A673 (cell line): ENCODE measurements around the gene TEAD3. TPM values are rescaled to one million over a fixed set of nuclear protein-coding genes. Genes with fewer than 3 reads are reported as not detected.

Experiments used
- BruUV-seq: library from RNA; stranded (reverse); fragments of 400-500 nt; replicated peaks from 2 replicates; lab custom pipeline; 2021; lab: Mats Ljungman, UMichigan
- CTCF ChIA-PET: fragments of 300-600 bp; sonication (Branson Sonifier 250); formaldehyde crosslinking; loops from one replicate; lab custom pipeline; 2022; ENCODE audit warnings: antibody characterized with exemption; lab: Charles Lee
- POLR2A ChIA-PET: fragments of 300-600 bp; sonication (Branson Sonifier 250); formaldehyde crosslinking; loops from one replicate; lab custom pipeline; 2022; ENCODE audit warnings: antibody characterized with exemption; ENCODE audit not compliant: low non-redundant PET; lab: Charles Lee
- DNase-seq: peaks from one replicate; pipeline ENCODE4 v3.0.0-alpha.2; 2015; ENCODE audit warnings: low spot score
- H3K27ac ChIP-seq: fragments of 200-600 bp; sonication (generic); 2 replicates; pipeline ENCODE4 v1.5.1; 2016; ENCODE audit warnings: mixed run types, low read depth, mild to moderate bottlenecking, mixed read lengths, antibody characterized with exemption, low read length; ENCODE audit not compliant: poor library complexity, severe bottlenecking
- H3K27me3 ChIP-seq: fragments of 200-600 bp; sonication (generic); replicated peaks from 2 replicates; pipeline ENCODE4 v1.6.1; 2017; ENCODE audit warnings: mixed run types, low read depth, mild to moderate bottlenecking, mixed read lengths, antibody characterized with exemption, low read length; ENCODE audit not compliant: insufficient read depth, poor library complexity
- H3K36me3 ChIP-seq: fragments of 200-600 bp; sonication (generic); 2 replicates; pipeline ENCODE4 v1.6.1; 2016; ENCODE audit warnings: mixed run types, mild to moderate bottlenecking, mixed read lengths, antibody characterized with exemption, low read length; ENCODE audit not compliant: insufficient read depth, poor library complexity, severe bottlenecking
- H3K4me1 ChIP-seq: fragments of 200-600 bp; sonication (generic); 2 replicates; pipeline ENCODE4 v1.6.1; 2017; ENCODE audit warnings: mixed run types, mild to moderate bottlenecking, mixed read lengths, antibody characterized with exemption, low read length; ENCODE audit not compliant: insufficient read depth, poor library complexity, severe bottlenecking
- H3K4me3 ChIP-seq: fragments of 200-600 bp; sonication (generic); 2 replicates; pipeline ENCODE4 v1.5.1; 2016; ENCODE audit warnings: low read depth, mixed run types, mild to moderate bottlenecking, mixed read lengths, low read length; ENCODE audit not compliant: poor library complexity, severe bottlenecking
- H3K9me3 ChIP-seq: fragments of 200-600 bp; sonication (generic); 2 replicates; pipeline ENCODE4 v1.6.1; 2016; ENCODE audit warnings: mixed run types, low read depth, mild to moderate bottlenecking, mixed read lengths, antibody characterized with exemption, low read length; ENCODE audit not compliant: poor library complexity, severe bottlenecking
- CTCF ChIP-seq: fragments of 300-800, 200-600 bp; sonication (generic); conservative IDR thresholded peaks from 2 replicates; pipeline ENCODE4 v1.5.1; 2017; ENCODE audit warnings: low read depth, mild to moderate bottlenecking, antibody characterized with exemption, low read length, moderate library complexity, mixed read lengths
- EZH2 ChIP-seq: fragments of 200-600 bp; sonication (generic); IDR thresholded peaks from 2 replicates; pipeline ENCODE4 v1.6.1; 2017; ENCODE audit warnings: borderline replicate concordance, low read depth, mild to moderate bottlenecking, mixed read lengths, antibody characterized with exemption, low read length; ENCODE audit not compliant: poor library complexity, severe bottlenecking
- intact Hi-C: fragments of 100-400 bp; cut with micrococcal nuclease; formaldehyde crosslinking; loops from one replicate; pipeline ENCODE4 v1.10.0; 2022; ENCODE audit not compliant: unreplicated experiment
- total RNA-seq: library from RNA; stranded (reverse); gene quantifications from 2 replicates; pipeline ENCODE4 v1.2.3, GENCODE V29; 2021

Gene TEAD3
- total RNA-seq, 1 experiment from 2014 or later: 10.3 TPM

- POLR2A ChIA-PET: no interaction called here
- peak; percentile 78 for DNase-seq
- Histone ChIP-seq H3K4me1 (peaks cover 14% of the 10 kb centered on the region), H3K9me3 (no peaks in the 10 kb centered on the region), H3K4me3 (no peak overlapping the region), H3K36me3 (no peaks in the 10 kb centered on the region), H3K27ac (peak overlapping the region; percentile 41), H3K27me3 (no peaks in the 10 kb centered on the region)
- no TSS peak for BruUV-seq
- CTCF ChIA-PET: interaction anchor here (0.6 to 1.2 kb wide), 3 partner anchors 12 to 181 kb away, joined by 5 to 10 read pairs (median 5); no protein-coding TSS in a partner anchor
- no peak for TF ChIP-seq CTCF
- no peak for TF ChIP-seq EZH2
- intact Hi-C loops: no loop called here
Observed at GRCh38 chr6:35534407-35535170, 37.7 kb upstream of the TEAD3 start.

- Histone ChIP-seq H3K4me1 (peaks cover 14% of the 10 kb centered on the region), H3K27me3 (no peaks in the 10 kb centered on the region), H3K36me3 (no peaks in the 10 kb centered on the region), H3K4me3 (no peak overlapping the region), H3K9me3 (no peaks in the 10 kb centered on the region), H3K27ac (peak overlapping the region; percentile 41)
- no peak for DNase-seq
- no peak for TF ChIP-seq EZH2
- no peak for TF ChIP-seq CTCF
- intact Hi-C loops: no loop called here
- CTCF ChIA-PET: interaction anchor here (1.2 kb wide), 1 partner anchor 11 kb away, joined by 10 read pairs; no protein-coding TSS in a partner anchor
- POLR2A ChIA-PET: no interaction called here
- BruUV-seq: no TSS peak
Observed at GRCh38 chr6:35533981-35534380, 37.1 kb upstream of the TEAD3 start.

GRCh38 chr6:35532126-35532525, 35.2 kb upstream of the TEAD3 start:
- Histone ChIP-seq H3K9me3 (no peaks in the 10 kb centered on the region), H3K27ac (no peak overlapping the region), H3K4me1 (peaks cover 14% of the 10 kb centered on the region), H3K36me3 (no peaks in the 10 kb centered on the region), H3K27me3 (no peaks in the 10 kb centered on the region), H3K4me3 (no peak overlapping the region)
- POLR2A ChIA-PET: interaction anchor here (0.7 kb wide), 1 partner anchor 27 kb away, joined by 3 read pairs; no protein-coding TSS in a partner anchor
- DNase-seq: no peak
- CTCF ChIA-PET: no interaction called here
- intact Hi-C loops: no loop called here
- no TSS peak for BruUV-seq
- no peak for TF ChIP-seq CTCF
- TF ChIP-seq EZH2: no peak
